ENCODE measurements around the gene SORCS2. TPM values are rescaled to one million over a fixed set of nuclear protein-coding genes. Genes with fewer than 3 reads are reported as not detected.

Gene SORCS2
- total and polyA plus RNA-seq, 2 of the 8 experiments (the other 6 are each of a cell fraction or from before 2014, with no cell fraction given) = 0.36 to 1.8 TPM

DNA sequence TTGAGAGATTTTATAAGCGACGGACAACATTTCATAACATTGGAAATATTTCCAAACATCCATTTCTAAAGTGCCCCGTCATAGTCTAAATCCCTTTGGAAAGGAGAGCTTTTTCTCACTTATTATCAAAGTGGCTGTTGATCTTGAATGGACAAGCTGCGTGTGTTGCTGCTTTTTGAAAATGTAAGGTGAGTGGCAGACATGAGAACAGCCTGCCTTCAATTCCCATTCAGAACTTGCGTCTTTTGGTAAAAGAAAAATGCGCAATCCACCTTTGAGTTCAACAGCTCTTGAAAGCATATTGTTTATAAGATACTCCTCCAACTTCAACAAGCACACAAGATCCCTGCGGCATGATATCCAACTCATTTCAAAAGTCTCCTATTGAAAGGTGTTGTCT lies 380.6 kb downstream of the SORCS2 start:
- no peak for DNase-seq (ENCODE audit: low read depth in 1 of 2, low spot score in 2 of 2)
- Histone ChIP-seq H2BK12ac (ENCODE audit: low read depth, low read length) (no peak overlapping the region), H2BK15ac (ENCODE audit: low read length) (no peak overlapping the region), H3K23me2 (ENCODE audit: low read depth, low read length) (no peaks in the 10 kb centered on the region), H3K56ac (replicated peaks; ENCODE audit: insufficient read length, low read depth, low read length) (no peak overlapping the region), H3K4me3 (ENCODE audit: extremely low read depth in 1 of 4, insufficient read depth in 2 of 4, low read depth in 3 of 4, low read length in 4 of 4) (no peak overlapping the region), H3K36me3 (ENCODE audit: control insufficient read depth in 2 of 4, insufficient read depth in 4 of 4, low read length in 3 of 4) (no peaks in the 10 kb centered on the region), H3K23ac (ENCODE audit: insufficient read length) (no peak overlapping the region), H3K4me2 (ENCODE audit: insufficient read depth in 1 of 2, low read depth in 2 of 2, low read length in 2 of 2) (no peak overlapping the region), H3K14ac (ENCODE audit: insufficient read length) (no peak overlapping the region), H4K91ac (replicated peaks; ENCODE audit: insufficient read length, low read length) (no peak overlapping the region), H3K4me1 (replicated peaks in 1 of 4; ENCODE audit: control insufficient read depth in 3 of 4, insufficient read depth in 4 of 4, low read length in 3 of 4) (no peaks in the 10 kb centered on the region; a peak in 2 of 7 replicates), H3K79me1 (ENCODE audit: low read depth, low read length) (no peaks in the 10 kb centered on the region), H2AK5ac (ENCODE audit: low read depth, low read length) (no peak overlapping the region), H2BK120ac (replicated peaks; ENCODE audit: low read depth, low read length) (no peak overlapping the region), H2BK5ac (ENCODE audit: low read depth, low read length) (no peak overlapping the region), H2BK20ac (ENCODE audit: low read length) (no peak overlapping the region), H3K27me3 (replicated peaks in 1 of 4; ENCODE audit: control insufficient read depth in 3 of 4, extremely low read depth in 1 of 4, insufficient read depth in 3 of 4, low read length in 3 of 4) (no peaks in the 10 kb centered on the region), H4K8ac (ENCODE audit: extremely low read depth, insufficient read depth, low read length) (no peak overlapping the region), H2AFZ (ENCODE audit: low read length) (no peak overlapping the region), H3K9me3 (ENCODE audit: insufficient read depth in 2 of 2, low read depth in 1 of 2, low read length in 1 of 2) (peaks cover 18 to 20% of the 10 kb centered on the region in 2 experiments), H3K4ac (replicated peaks; ENCODE audit: insufficient read length, low read depth, low read length) (no peak overlapping the region), H4K5ac (ENCODE audit: insufficient read length, low read depth, low read length) (no peak overlapping the region), H3K79me2 (ENCODE audit: control insufficient read depth in 1 of 2, insufficient read depth in 2 of 2, low read length in 2 of 2) (no peaks in the 10 kb centered on the region), H3K18ac (ENCODE audit: extremely low read depth, low read length) (no peak overlapping the region), H3K9ac (replicated peaks in 1 of 4; ENCODE audit: extremely low read depth in 1 of 4, low read depth in 3 of 4, low read length in 3 of 4) (no peak overlapping the region), H3K27ac (ENCODE audit: low read depth, low read length) (no peak overlapping the region), H4K20me1 (replicated peaks in 1 of 2; ENCODE audit: control insufficient read depth in 1 of 2, insufficient read depth in 2 of 2, low read length in 2 of 2) (no peaks in the 10 kb centered on the region)
- FAIRE-seq = no peak
- ChIA-PET CTCF (ENCODE audit: partially characterized antibody) (interaction anchor here (1.6 kb wide), 1 partner anchor 42 kb away, joined by 4 read pairs; no protein-coding TSS in a partner anchor), POLR2A (ENCODE audit: partially characterized antibody) (no interaction called here)
- WGBS, 2 experiments (ENCODE audit: extremely low coverage in 1 of 2, insufficient coverage in 1 of 2, insufficient read length in 1 of 2, insufficient replicate concordance in 2 of 2, low coverage in 1 of 2, low lambda C conversion rate in 2 of 2, missing lambda C conversion rate in 1 of 2) = 85% methylated on average over 7 of the region's 7 CpGs; no CpG with 5 or more reads in 1 of the 2 experiments
- TF ChIP-seq TCF12 (IDR thresholded peaks at IDR 0.05; ENCODE audit: low read depth, low read length) (no peak), CREB1 (IDR thresholded peaks at IDR 0.05) (no peak), SUZ12 (IDR thresholded peaks at IDR 0.05; ENCODE audit: low read length) (no peak), POLR2AphosphoS5 (IDR thresholded peaks at IDR 0.05; ENCODE audit: low read depth, low read length) (no peak), YY1 (IDR thresholded peaks at IDR 0.05; ENCODE audit: low read depth, low read length) (no peak)
- TF ChIP-seq, protein P1, sequence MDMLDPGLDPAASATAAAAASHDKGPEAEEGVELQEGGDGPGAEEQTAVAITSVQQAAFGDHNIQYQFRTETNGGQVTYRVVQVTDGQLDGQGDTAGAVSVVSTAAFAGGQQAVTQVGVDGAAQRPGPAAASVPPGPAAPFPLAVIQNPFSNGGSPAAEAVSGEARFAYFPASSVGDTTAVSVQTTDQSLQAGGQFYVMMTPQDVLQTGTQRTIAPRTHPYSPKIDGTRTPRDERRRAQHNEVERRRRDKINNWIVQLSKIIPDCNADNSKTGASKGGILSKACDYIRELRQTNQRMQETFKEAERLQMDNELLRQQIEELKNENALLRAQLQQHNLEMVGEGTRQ (IDR thresholded peaks at IDR 0.05; ENCODE audit: low read length) = no peak
- TF ChIP-seq, protein P2, sequence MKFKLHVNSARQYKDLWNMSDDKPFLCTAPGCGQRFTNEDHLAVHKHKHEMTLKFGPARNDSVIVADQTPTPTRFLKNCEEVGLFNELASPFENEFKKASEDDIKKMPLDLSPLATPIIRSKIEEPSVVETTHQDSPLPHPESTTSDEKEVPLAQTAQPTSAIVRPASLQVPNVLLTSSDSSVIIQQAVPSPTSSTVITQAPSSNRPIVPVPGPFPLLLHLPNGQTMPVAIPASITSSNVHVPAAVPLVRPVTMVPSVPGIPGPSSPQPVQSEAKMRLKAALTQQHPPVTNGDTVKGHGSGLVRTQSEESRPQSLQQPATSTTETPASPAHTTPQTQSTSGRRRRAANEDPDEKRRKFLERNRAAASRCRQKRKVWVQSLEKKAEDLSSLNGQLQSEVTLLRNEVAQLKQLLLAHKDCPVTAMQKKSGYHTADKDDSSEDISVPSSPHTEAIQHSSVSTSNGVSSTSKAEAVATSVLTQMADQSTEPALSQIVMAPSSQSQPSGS (IDR thresholded peaks at IDR 0.05; ENCODE audit: low read length) = no peak
- TF ChIP-seq, protein P3, sequence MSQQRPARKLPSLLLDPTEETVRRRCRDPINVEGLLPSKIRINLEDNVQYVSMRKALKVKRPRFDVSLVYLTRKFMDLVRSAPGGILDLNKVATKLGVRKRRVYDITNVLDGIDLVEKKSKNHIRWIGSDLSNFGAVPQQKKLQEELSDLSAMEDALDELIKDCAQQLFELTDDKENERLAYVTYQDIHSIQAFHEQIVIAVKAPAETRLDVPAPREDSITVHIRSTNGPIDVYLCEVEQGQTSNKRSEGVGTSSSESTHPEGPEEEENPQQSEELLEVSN (IDR thresholded peaks at IDR 0.05) = no peak
- TF ChIP-seq, protein P4, sequence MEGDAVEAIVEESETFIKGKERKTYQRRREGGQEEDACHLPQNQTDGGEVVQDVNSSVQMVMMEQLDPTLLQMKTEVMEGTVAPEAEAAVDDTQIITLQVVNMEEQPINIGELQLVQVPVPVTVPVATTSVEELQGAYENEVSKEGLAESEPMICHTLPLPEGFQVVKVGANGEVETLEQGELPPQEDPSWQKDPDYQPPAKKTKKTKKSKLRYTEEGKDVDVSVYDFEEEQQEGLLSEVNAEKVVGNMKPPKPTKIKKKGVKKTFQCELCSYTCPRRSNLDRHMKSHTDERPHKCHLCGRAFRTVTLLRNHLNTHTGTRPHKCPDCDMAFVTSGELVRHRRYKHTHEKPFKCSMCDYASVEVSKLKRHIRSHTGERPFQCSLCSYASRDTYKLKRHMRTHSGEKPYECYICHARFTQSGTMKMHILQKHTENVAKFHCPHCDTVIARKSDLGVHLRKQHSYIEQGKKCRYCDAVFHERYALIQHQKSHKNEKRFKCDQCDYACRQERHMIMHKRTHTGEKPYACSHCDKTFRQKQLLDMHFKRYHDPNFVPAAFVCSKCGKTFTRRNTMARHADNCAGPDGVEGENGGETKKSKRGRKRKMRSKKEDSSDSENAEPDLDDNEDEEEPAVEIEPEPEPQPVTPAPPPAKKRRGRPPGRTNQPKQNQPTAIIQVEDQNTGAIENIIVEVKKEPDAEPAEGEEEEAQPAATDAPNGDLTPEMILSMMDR (IDR thresholded peaks at IDR 0.05; ENCODE audit: control extremely low read depth in 1 of 3, insufficient read depth in 1 of 3, low read depth in 1 of 3, low read length in 3 of 3) = no peak
